SK-N-MC (cell line): ENCODE results near the gene EPB41L4B.

Experiments used
- FOXP2 ChIP-seq: optimal IDR thresholded peaks from 2 replicates; pipeline ENCODE3; 2011; ENCODE audit warnings: mild to moderate bottlenecking, moderate library complexity; ENCODE audit not compliant: insufficient read depth; ENCODE audit errors: extremely low read length, control extremely low read depth
- POLR2AphosphoS5 ChIP-seq: IDR thresholded peaks from 2 replicates; pipeline ENCODE4 v1.6.1; 2012; ENCODE audit warnings: mild to moderate bottlenecking, low read depth, low read length, borderline replicate concordance

DNA sequence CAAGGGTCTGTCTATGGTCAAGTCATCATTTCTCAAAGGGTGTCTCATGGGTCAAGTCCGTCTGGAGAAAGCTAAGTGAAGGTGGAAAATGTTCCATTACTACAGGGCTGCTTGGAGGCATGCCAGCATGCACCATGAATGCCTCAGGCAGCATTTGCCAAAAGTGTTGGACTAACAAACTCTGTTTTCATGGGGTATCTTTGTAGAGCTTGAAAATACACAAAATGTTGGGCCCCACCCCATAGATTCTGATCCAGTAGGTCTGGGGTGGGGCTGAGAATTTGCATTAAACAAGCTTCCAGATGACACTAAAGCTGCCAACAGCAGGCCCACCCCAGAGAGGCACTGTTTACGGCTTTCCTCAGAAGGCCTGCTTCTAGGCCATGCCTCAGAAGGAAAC is 78.8 kb downstream of the EPB41L4B start:
- no peak for TF ChIP-seq POLR2AphosphoS5
- TF ChIP-seq FOXP2: no peak
